NCI-H526 treated with DMSO at 0.1 percent for 48 hours (cell line): ENCODE results near the gene TDRD9.
"Not testable (repeated sequence)": the region's sequence is repeated elsewhere in the genome, so short reads cannot be mapped to it uniquely, and the experiment has no call there.

Source experiments
- DNase-seq: peaks from one replicate; lab custom pipeline; 2025; lab: John Stamatoyannopoulos, UW

The TDRD9 gene

GRCh38 chr14:103928011-103928890 lies at the start of gene TDRD9:
TDRD9 (plus strand) TSS chr14:103928456; CDS start chr14:103928510, 54 bp downstream.
- DNase-seq = no peak

GRCh38 chr14:103879118-103879569 lies 49.1 kb upstream of the TDRD9 start:
- no peak for DNase-seq

GRCh38 chr14:103879570-103880347 lies 48.5 kb upstream of the TDRD9 start:
- DNase-seq = no peak

DNA sequence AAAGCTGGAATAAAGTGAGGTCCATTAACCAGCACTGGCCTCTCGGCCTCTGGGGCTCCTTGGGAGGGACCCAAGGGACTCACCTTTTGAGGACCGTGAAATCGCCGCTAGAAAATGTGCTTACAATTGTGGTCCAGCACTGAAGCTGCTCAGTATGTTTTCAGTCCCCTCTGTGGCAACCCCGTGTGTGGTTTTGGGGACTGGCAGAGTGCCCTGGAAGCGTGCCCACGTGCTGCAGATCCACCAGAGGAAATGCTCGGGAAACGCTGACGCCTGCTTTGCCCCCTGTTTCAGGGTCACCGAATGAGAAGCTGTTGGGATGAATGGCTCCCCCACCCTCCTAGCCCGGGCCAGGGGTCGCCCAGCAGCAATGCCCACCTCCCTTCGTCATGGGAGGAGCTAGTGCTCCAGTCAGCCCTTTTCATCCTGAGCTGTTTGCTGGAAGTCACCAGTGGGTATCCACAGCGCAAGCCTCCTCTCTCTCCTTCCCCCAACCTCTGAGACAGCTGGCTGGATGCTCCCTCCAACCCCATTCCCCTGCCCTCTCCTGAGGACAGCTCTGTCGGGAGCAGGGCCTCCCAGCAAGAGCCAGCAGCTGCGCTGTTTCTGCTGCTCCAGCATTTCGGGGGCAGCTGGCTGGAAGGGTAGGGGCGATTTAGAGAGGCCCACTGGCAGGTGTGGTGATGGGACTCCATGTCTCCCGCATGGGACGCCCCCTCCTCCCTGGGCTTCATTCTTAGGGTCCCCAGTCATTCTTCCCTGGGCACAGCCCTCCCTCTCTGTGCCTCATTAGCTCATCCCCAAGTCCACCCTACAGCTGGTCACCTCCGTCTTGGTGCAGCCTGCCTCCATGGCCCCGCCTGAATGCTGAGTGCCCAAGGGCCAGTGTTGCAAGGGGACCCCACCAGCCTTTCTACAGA lies 47.6 kb upstream of the TDRD9 start:
- no peak for DNase-seq

DNA sequence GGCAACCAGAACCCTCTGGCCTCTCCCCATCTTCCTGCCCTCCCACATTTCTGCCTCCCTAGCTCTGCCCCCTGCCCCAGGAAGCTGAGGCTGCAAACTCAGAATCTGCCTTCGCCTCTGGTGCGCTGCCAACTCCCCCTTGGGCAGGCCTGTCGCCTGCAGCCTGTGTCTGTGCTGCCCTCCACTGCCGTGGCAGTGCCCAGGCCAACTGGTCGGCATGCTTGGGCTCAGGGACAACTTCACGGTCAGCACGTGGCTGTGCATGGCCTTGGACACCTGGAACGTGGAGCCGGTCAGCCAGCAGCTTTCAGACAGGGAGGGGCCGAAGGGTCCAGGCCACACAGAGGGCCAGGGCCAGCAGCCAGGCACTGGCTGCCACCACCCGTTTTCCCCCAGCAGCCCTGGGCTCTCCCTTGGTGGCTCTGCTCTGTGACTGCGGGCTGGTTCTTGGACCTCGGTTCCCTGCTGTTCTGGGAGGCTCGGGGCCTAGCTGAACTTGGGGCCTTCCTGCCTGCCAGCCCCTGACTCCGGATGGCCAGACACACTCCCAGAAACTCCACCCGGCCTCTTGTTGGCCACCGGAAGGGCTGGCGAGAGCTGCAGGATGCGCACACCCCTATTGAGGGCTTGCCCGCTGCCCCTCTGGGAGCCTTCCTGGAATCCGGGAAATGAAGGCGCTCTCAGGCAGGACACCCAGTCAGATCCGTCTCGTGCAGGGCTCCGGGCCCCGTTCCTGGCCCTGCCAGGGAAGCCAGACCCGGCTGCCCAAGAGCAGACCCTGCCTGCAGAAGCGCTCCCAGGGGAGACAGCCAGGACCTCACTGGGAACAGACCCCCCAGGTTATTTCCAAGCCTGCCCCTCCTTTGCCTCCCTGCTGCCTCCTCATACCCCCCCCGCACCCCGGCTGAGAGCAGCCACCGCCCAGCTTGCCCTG lies 46.7 kb upstream of the TDRD9 start:
- DNase-seq = no peak

GRCh38 chr14:103882503-103883262 lies 45.6 kb upstream of the TDRD9 start:
- no peak for DNase-seq

DNA sequence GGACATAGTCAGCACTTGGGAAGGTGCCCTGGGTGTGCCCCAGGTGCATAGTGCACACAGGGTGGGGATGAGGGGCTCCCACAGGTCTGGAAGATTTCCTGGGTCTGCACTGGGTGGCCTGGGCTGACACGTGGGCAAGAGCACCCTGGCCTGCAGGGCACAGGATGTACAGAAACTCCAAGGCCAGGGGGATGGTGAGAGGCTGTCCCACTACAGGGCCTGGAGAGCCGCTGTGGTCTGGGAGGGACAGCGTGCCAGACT lies 45.1 kb upstream of the TDRD9 start:
- no peak for DNase-seq

GRCh38 chr14:103884854-103885253 lies 43.4 kb upstream of the TDRD9 start:
- DNase-seq = no peak

GRCh38 chr14:103885509-103885932 lies 42.7 kb upstream of the TDRD9 start:
- DNase-seq = no peak

- no peak for DNase-seq
These were observed 41.7 kb upstream of the TDRD9 start for GRCh38 chr14:103886304-103887169.

DNA sequence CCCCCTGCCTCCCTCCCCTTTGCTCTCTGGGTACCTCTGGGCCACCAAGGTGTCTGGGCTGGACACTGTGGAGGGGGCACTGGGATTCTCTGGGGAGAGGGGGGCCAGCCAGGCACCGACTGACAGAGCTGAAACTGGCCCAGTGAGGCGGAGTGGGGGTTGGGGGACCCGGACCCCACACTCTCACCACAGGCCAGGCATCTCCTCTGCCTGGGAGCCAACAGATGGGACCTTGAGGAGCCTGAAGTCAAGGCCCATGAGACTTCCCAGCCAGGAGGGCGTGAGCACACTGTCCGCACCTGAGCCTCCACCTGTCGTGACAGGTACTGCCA lies 41.1 kb upstream of the TDRD9 start:
- DNase-seq = no peak

DNA sequence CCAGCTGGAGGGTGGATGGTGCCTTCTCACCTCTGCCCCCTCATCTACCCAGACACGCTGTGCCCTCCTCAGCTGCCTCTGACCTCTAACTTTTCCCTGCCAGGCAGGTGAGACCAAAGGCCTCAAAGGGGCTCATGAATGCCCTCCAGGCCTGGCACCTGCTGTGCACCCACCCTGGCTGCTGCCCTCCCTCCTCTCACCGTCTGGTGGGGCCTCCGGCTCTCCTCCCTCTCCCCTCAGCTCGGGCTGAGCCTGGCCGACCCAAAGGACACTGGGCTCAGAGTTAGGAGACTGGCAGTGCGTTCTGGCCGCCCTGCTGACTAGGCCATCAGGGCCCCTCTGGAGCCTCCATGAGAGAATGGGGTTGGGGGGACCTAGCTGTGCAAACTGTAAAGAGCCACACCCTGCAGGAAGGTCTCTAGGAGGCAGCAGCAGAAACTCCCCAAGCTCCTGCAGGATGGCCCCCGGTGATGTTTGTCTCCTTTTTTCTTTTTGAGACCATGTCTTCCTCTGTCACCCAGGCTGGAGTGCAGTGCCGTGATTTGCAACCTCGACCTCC lies 40.6 kb upstream of the TDRD9 start:
- no peak for DNase-seq

DNA sequence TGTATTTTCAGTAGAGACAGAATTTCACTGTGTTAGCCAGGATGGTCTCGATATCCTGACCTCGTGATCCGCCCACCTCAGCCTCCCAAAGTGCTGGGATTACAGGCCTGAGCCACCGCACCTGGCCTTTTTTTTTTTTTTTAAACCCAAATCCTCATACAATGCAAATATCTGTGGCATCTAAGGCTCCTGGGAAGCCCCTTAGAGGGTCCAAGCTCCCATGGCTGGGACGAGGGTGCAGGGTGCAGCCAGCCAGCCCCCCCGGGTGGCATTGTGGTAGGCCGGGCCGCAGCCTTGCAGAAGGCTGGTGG lies 39.3 kb upstream of the TDRD9 start:
- not testable (repeated sequence) for DNase-seq

DNA sequence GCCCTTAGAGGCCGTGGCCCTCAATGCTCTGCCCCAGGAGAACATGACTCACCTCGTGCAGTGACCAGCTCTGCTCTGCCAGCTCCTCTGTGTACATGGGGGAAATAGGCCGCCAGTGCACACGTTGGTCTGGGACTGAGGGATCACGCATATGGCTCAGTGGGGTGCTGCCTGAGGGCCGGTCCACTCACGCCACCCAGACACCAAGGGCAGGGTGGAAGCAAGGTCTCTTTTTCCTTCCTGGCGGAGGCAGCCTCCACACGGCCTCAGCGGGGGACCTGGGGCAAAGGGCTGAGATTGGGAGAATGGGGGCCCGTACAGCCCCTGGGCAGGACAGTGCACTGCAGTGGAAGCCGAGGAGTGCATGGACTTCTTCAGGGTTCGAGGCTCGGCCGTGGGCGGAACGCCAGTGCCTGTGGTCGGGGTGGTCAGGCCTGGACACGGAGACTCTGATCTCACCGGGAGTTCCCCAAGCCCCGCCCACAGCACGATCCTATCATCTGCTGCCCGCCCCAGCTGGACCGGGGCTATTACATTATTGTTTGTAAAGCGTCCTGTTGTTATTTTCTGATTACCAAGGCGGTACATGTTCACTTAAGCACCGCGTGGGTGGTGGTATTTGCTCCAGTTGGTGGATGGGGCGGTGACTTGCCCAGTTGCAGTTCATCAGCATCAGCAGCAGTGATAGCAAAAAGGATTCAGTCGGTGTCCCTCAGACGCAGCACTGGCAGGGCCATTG lies 38.8 kb upstream of the TDRD9 start:
- DNase-seq = no peak

- no peak for DNase-seq
These were observed 38.2 kb upstream of the TDRD9 start for GRCh38 chr14:103890052-103890371.

DNA sequence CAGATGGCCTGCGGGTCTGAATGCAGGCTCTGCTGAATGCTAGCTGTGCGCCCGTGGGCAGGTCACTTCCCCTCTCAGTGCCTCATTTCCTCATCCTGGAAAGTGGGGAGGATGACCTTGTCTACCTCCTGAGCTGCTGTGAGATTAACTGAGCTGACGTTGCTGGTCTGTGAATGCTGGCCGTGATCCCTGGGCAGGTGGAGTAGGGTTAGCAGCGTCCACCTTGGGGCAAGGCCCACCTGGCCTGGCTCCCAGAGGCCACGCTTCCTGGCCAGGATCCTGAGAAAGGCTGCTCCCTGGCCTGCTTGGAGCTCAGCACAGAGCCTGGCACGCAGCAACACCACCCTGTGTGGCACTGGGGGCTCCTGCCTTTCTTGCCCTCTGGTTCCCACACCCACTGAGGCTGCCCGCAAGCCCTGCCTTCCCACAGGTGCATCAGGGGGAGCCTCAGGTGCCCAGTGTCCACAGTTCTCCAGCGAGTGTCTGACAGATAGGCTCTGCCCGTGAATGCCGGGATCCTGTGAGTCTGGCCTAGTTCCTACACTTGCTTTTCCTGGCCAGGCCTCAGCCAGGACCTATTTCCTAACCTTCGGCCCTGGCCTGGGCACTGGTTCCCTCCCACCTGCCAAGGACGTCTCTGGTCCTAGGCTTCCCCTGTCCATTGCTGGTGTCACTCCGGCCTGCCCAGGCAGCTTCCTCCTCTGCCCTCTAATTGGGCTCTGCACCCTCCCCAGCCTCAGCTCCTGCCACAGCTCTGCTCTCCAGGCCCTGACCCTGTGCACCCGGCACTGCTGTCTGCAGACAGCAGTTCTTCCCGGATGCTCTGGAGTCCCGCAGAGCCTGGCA lies 37.2 kb upstream of the TDRD9 start:
- no peak for DNase-seq

GRCh38 chr14:103891667-103892215 lies 36.5 kb upstream of the TDRD9 start:
- DNase-seq = no peak

DNA sequence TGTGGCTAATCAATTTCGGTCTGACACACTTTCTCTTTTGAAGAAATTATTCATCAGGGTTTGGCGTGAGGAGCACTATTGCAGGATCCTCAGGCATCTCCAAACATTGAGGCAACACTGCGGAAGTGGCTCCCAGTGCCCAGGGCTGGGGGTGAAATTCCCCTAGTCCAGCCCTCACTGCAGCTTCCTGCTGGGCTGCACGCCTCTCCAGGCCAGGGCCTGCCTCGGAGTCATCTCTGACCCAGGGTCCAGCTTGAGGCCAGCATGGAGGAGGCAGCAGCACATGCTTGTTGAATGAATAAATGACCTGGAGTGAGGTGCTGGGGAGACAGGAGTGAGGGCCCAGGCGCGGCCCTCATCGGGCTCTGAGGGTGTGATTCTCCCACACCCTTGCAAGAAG lies 36.0 kb upstream of the TDRD9 start:
- DNase-seq = no peak
